ENCODE measurements around the gene CCDC13.
"Not testable (repeated sequence)": the region's sequence is repeated elsewhere in the genome, so short reads cannot be mapped to it uniquely, and the experiment has no call there.

Gene CCDC13

GRCh38 chr3:42772670-42773408, at the start of gene CCDC13:
Gene CCDC13, minus strand, starts transcription at chr3:42773253. Its CDS starts 14,908 bp downstream, at chr3:42758345.
- Histone ChIP-seq H3K4me3 (ENCODE audit: low read length in 2 of 2) (peak within 1 kb of the TSS; percentile 59 to 73), H3K9me3 (ENCODE audit: control insufficient read depth in 2 of 2, low read length in 2 of 2) (no peaks in the 10 kb centered on the region), H3K9ac (ENCODE audit: low read depth in 1 of 2, low read length in 2 of 2) (peak within 1 kb of the TSS; percentile 44 to 49), H3K27ac (ENCODE audit: low read depth in 2 of 2, low read length in 2 of 2) (peak within 1 kb of the TSS; percentile 31 to 80), H3K27me3 (ENCODE audit: control insufficient read depth in 2 of 2, insufficient read depth in 2 of 2, low read length in 2 of 2) (no peaks in the 10 kb centered on the region), H3K36me3 (ENCODE audit: control insufficient read depth in 2 of 2, insufficient read depth in 2 of 2, low read length in 2 of 2) (peaks cover 0 to 4% of the 10 kb centered on the region in 2 donors), H3K4me1 (ENCODE audit: control insufficient read depth in 2 of 2, insufficient read depth in 2 of 2, low read length in 2 of 2) (peaks cover 3 to 5% of the 10 kb centered on the region in 2 donors)

GRCh38 chr3:42822828-42823227, 49.8 kb upstream of the CCDC13 start:
- Histone ChIP-seq H3K9ac (ENCODE audit: low read depth in 1 of 2, low read length in 2 of 2) (no peak overlapping the region), H3K27me3 (ENCODE audit: control insufficient read depth in 2 of 2, insufficient read depth in 2 of 2, low read length in 2 of 2) (no peaks in the 10 kb centered on the region), H3K36me3 (ENCODE audit: control insufficient read depth in 2 of 2, insufficient read depth in 2 of 2, low read length in 2 of 2) (no peaks in the 10 kb centered on the region), H3K27ac (ENCODE audit: low read depth in 2 of 2, low read length in 2 of 2) (no peak overlapping the region), H3K4me3 (ENCODE audit: low read length in 2 of 2) (no peak overlapping the region), H3K4me1 (ENCODE audit: control insufficient read depth in 2 of 2, insufficient read depth in 2 of 2, low read length in 2 of 2) (peaks cover 14 to 43% of the 10 kb centered on the region in 2 donors), H3K9me3 (ENCODE audit: control insufficient read depth in 2 of 2, low read length in 2 of 2) (no peaks in the 10 kb centered on the region)

GRCh38 chr3:42820746-42821051, 47.6 kb upstream of the CCDC13 start:
- H3K27ac ChIP-seq (ENCODE audit: low read depth in 2 of 2, low read length in 2 of 2) = peak overlapping the region; percentile 18 to 41
- peaks cover 12 to 32% of the 10 kb centered on the region in 2 donors for H3K4me1 ChIP-seq (ENCODE audit: control insufficient read depth in 2 of 2, insufficient read depth in 2 of 2, low read length in 2 of 2)
- no peaks in the 10 kb centered on the region for H3K9me3 ChIP-seq (ENCODE audit: control insufficient read depth in 2 of 2, low read length in 2 of 2)
- no peak overlapping the region for H3K9ac ChIP-seq (ENCODE audit: low read depth in 1 of 2, low read length in 2 of 2)
- H3K4me3 ChIP-seq (ENCODE audit: low read length in 2 of 2) = no peak overlapping the region
- H3K27me3 ChIP-seq (ENCODE audit: control insufficient read depth in 2 of 2, insufficient read depth in 2 of 2, low read length in 2 of 2) = no peaks in the 10 kb centered on the region
- no peaks in the 10 kb centered on the region for H3K36me3 ChIP-seq (ENCODE audit: control insufficient read depth in 2 of 2, insufficient read depth in 2 of 2, low read length in 2 of 2)

GRCh38 chr3:42819351-42819965, 46.4 kb upstream of the CCDC13 start:
- no peak overlapping the region for H3K4me3 ChIP-seq (ENCODE audit: low read length in 2 of 2)
- peaks cover 19 to 44% of the 10 kb centered on the region in 2 donors for H3K4me1 ChIP-seq (ENCODE audit: control insufficient read depth in 2 of 2, insufficient read depth in 2 of 2, low read length in 2 of 2)
- H3K27ac ChIP-seq (ENCODE audit: low read depth in 2 of 2, low read length in 2 of 2) = peak overlapping the region; percentile 32 to 75
- H3K9ac ChIP-seq (ENCODE audit: low read depth in 1 of 2, low read length in 2 of 2) = no peak overlapping the region
- no peaks in the 10 kb centered on the region for H3K27me3 ChIP-seq (ENCODE audit: control insufficient read depth in 2 of 2, insufficient read depth in 2 of 2, low read length in 2 of 2)
- no peaks in the 10 kb centered on the region for H3K9me3 ChIP-seq (ENCODE audit: control insufficient read depth in 2 of 2, low read length in 2 of 2)
- no peaks in the 10 kb centered on the region for H3K36me3 ChIP-seq (ENCODE audit: control insufficient read depth in 2 of 2, insufficient read depth in 2 of 2, low read length in 2 of 2)

- Histone ChIP-seq H3K9ac (ENCODE audit: low read depth in 1 of 2, low read length in 2 of 2) (no peak overlapping the region), H3K9me3 (ENCODE audit: control insufficient read depth in 2 of 2, low read length in 2 of 2) (no peaks in the 10 kb centered on the region), H3K4me1 (ENCODE audit: control insufficient read depth in 2 of 2, insufficient read depth in 2 of 2, low read length in 2 of 2) (peaks cover 20 to 61% of the 10 kb centered on the region in 2 donors), H3K4me3 (ENCODE audit: low read length in 2 of 2) (no peak overlapping the region), H3K27me3 (ENCODE audit: control insufficient read depth in 2 of 2, insufficient read depth in 2 of 2, low read length in 2 of 2) (no peaks in the 10 kb centered on the region), H3K36me3 (ENCODE audit: control insufficient read depth in 2 of 2, insufficient read depth in 2 of 2, low read length in 2 of 2) (no peaks in the 10 kb centered on the region), H3K27ac (ENCODE audit: low read depth in 2 of 2, low read length in 2 of 2) (peak overlapping the region; percentile 49 to 79)
Observed at GRCh38 chr3:42815826-42816225, 42.8 kb upstream of the CCDC13 start.

- Histone ChIP-seq H3K9me3 (ENCODE audit: control insufficient read depth in 2 of 2, low read length in 2 of 2) (no peaks in the 10 kb centered on the region), H3K27me3 (ENCODE audit: control insufficient read depth in 2 of 2, insufficient read depth in 2 of 2, low read length in 2 of 2) (no peaks in the 10 kb centered on the region), H3K9ac (ENCODE audit: low read depth in 1 of 2, low read length in 2 of 2) (peak overlapping the region in 1 of 2 donors; percentile 6), H3K27ac (ENCODE audit: low read depth in 2 of 2, low read length in 2 of 2) (peak overlapping the region; percentile 74 to 79), H3K4me1 (ENCODE audit: control insufficient read depth in 2 of 2, insufficient read depth in 2 of 2, low read length in 2 of 2) (peaks cover 24 to 61% of the 10 kb centered on the region in 2 donors), H3K4me3 (ENCODE audit: low read length in 2 of 2) (no peak overlapping the region), H3K36me3 (ENCODE audit: control insufficient read depth in 2 of 2, insufficient read depth in 2 of 2, low read length in 2 of 2) (no peaks in the 10 kb centered on the region)
Observed at GRCh38 chr3:42814914-42815507, 42.0 kb upstream of the CCDC13 start.

GRCh38 chr3:42814246-42814645, 41.2 kb upstream of the CCDC13 start:
- H3K4me3 ChIP-seq (ENCODE audit: low read length in 2 of 2) = no peak overlapping the region
- H3K36me3 ChIP-seq (ENCODE audit: control insufficient read depth in 2 of 2, insufficient read depth in 2 of 2, low read length in 2 of 2) = no peaks in the 10 kb centered on the region
- H3K27ac ChIP-seq (ENCODE audit: low read depth in 2 of 2, low read length in 2 of 2) = peak overlapping the region; percentile 74 to 79
- H3K9me3 ChIP-seq (ENCODE audit: control insufficient read depth in 2 of 2, low read length in 2 of 2) = no peaks in the 10 kb centered on the region
- peaks cover 19 to 54% of the 10 kb centered on the region in 2 donors for H3K4me1 ChIP-seq (ENCODE audit: control insufficient read depth in 2 of 2, insufficient read depth in 2 of 2, low read length in 2 of 2)
- H3K9ac ChIP-seq (ENCODE audit: low read depth in 1 of 2, low read length in 2 of 2) = no peak overlapping the region
- H3K27me3 ChIP-seq (ENCODE audit: control insufficient read depth in 2 of 2, insufficient read depth in 2 of 2, low read length in 2 of 2) = no peaks in the 10 kb centered on the region

GRCh38 chr3:42811118-42811883, 38.2 kb upstream of the CCDC13 start:
- H3K9me3 ChIP-seq (ENCODE audit: control insufficient read depth in 2 of 2, low read length in 2 of 2); H3K36me3 ChIP-seq (ENCODE audit: control insufficient read depth in 2 of 2, insufficient read depth in 2 of 2, low read length in 2 of 2); H3K27me3 ChIP-seq (ENCODE audit: control insufficient read depth in 2 of 2, insufficient read depth in 2 of 2, low read length in 2 of 2): not testable (repeated sequence)
- peak overlapping the region; percentile 83 to 91 for H3K27ac ChIP-seq (ENCODE audit: low read depth in 2 of 2, low read length in 2 of 2)
- H3K4me3 ChIP-seq (ENCODE audit: low read length in 2 of 2) = peak overlapping the region in 1 of 2 donors; percentile 41
- peak overlapping the region; percentile 39 to 47 for H3K9ac ChIP-seq (ENCODE audit: low read depth in 1 of 2, low read length in 2 of 2)
- H3K4me1 ChIP-seq (ENCODE audit: control insufficient read depth in 2 of 2, insufficient read depth in 2 of 2, low read length in 2 of 2) = peaks cover 19 to 45% of the 10 kb centered on the region in 2 donors

- peaks cover 18 to 42% of the 10 kb centered on the region in 2 donors for H3K4me1 ChIP-seq (ENCODE audit: control insufficient read depth in 2 of 2, insufficient read depth in 2 of 2, low read length in 2 of 2)
- peak overlapping the region; percentile 80 to 91 for H3K27ac ChIP-seq (ENCODE audit: low read depth in 2 of 2, low read length in 2 of 2)
- not testable (repeated sequence) for H3K4me3 ChIP-seq (ENCODE audit: low read length in 2 of 2); H3K27me3 ChIP-seq (ENCODE audit: control insufficient read depth in 2 of 2, insufficient read depth in 2 of 2, low read length in 2 of 2); H3K36me3 ChIP-seq (ENCODE audit: control insufficient read depth in 2 of 2, insufficient read depth in 2 of 2, low read length in 2 of 2); H3K9me3 ChIP-seq (ENCODE audit: control insufficient read depth in 2 of 2, low read length in 2 of 2)
- peak overlapping the region in 1 of 2 donors; percentile 32 for H3K9ac ChIP-seq (ENCODE audit: low read depth in 1 of 2, low read length in 2 of 2)
Observed at GRCh38 chr3:42810706-42811105, 37.7 kb upstream of the CCDC13 start.

- Histone ChIP-seq H3K9ac (ENCODE audit: low read depth in 1 of 2, low read length in 2 of 2) (no peak within 1 kb of the TSS), H3K9me3 (ENCODE audit: control insufficient read depth in 2 of 2, low read length in 2 of 2) (no peaks in the 10 kb centered on the region), H3K27me3 (ENCODE audit: control insufficient read depth in 2 of 2, insufficient read depth in 2 of 2, low read length in 2 of 2) (no peaks in the 10 kb centered on the region), H3K4me1 (ENCODE audit: control insufficient read depth in 2 of 2, insufficient read depth in 2 of 2, low read length in 2 of 2) (peaks cover 15 to 27% of the 10 kb centered on the region in 2 donors), H3K4me3 (ENCODE audit: low read length in 2 of 2) (no peak within 1 kb of the TSS), H3K27ac (ENCODE audit: low read depth in 2 of 2, low read length in 2 of 2) (no peak within 1 kb of the TSS), H3K36me3 (ENCODE audit: control insufficient read depth in 2 of 2, insufficient read depth in 2 of 2, low read length in 2 of 2) (no peaks in the 10 kb centered on the region)
Observed at GRCh38 chr3:42809202-42809601, 36.1 kb upstream of the CCDC13 start, which contains the start of gene ACKR2. Gene ACKR2, plus strand, starts transcription at chr3:42809445. Its CDS starts 55,058 bp downstream, at chr3:42864503.
